SK-N-SH treated with all-trans-retinoic acid at 6 μM for 48 hours (cell line): ENCODE data around the gene MIS18A.

Experiments
- ATAC-seq: fragments of 200-7000 bp; cut with Tn5 transposase; 3 replicates; pipeline ENCODE4 v1.9.1; 2020; ENCODE audit warnings: mild to moderate bottlenecking, moderate library complexity
- ARNTL ChIP-seq: fragments of 450-650 bp; formaldehyde crosslinking; IDR thresholded peaks from 2 replicates; pipeline ENCODE4 v1.5.0; 2020; ENCODE audit warnings: low read depth, mild to moderate bottlenecking, moderate library complexity, borderline replicate concordance
- BACH2 ChIP-seq: fragments of 250-450 bp; sonication (Bioruptor Pico); IDR thresholded peaks from 2 replicates; pipeline ENCODE4 v1.9.0; 2021; ENCODE audit warnings: mild to moderate bottlenecking, borderline replicate concordance
- CREB5 ChIP-seq: fragments of 250-450 bp; sonication (Bioruptor Pico); IDR thresholded peaks from 2 replicates; pipeline ENCODE4 v1.5.1; 2020; ENCODE audit warnings: low read depth, mild to moderate bottlenecking, moderate library complexity
- CSRNP3 ChIP-seq: fragments of 250-450 bp; sonication (Bioruptor Pico); IDR thresholded peaks from 2 replicates; pipeline ENCODE4 v1.5.1; 2021; ENCODE audit warnings: mild to moderate bottlenecking, moderate library complexity
- ESRRG ChIP-seq: fragments of 250-450 bp; sonication (Bioruptor Pico); IDR thresholded peaks from 2 replicates; pipeline ENCODE4 v1.6.1; 2021; ENCODE audit warnings: mild to moderate bottlenecking
- GLIS3 ChIP-seq: fragments of 250-450 bp; sonication (Bioruptor Pico); IDR thresholded peaks from 2 replicates; pipeline ENCODE4 v1.5.0; 2020; ENCODE audit warnings: mild to moderate bottlenecking, moderate library complexity
- PATZ1 ChIP-seq: fragments of 250-450 bp; sonication (Bioruptor Pico); IDR thresholded peaks from 2 replicates; pipeline ENCODE4 v1.8.0; 2020; ENCODE audit warnings: mild to moderate bottlenecking, moderate library complexity, borderline replicate concordance
- POU6F1 ChIP-seq: fragments of 250-450 bp; sonication (Bioruptor Pico); IDR thresholded peaks from 2 replicates; pipeline ENCODE4 v1.8.0; 2021; ENCODE audit warnings: low read depth, mild to moderate bottlenecking, moderate library complexity, borderline replicate concordance
- PPARA ChIP-seq: fragments of 250-450 bp; sonication (Bioruptor Pico); IDR thresholded peaks from 2 replicates; pipeline ENCODE4 v1.5.0; 2020; ENCODE audit warnings: mild to moderate bottlenecking, borderline replicate concordance
- RARB ChIP-seq: fragments of 250-450 bp; sonication (Bioruptor Pico); IDR thresholded peaks from 2 replicates; pipeline ENCODE4 v1.8.0; 2021; ENCODE audit warnings: mild to moderate bottlenecking, moderate library complexity
- TOX ChIP-seq: fragments of 250-450 bp; sonication (Bioruptor Pico); IDR thresholded peaks from 2 replicates; pipeline ENCODE4 v1.8.0; 2021; ENCODE audit warnings: mild to moderate bottlenecking, moderate library complexity, borderline replicate concordance
- TSHZ2 ChIP-seq: fragments of 250-450 bp; sonication (Bioruptor Pico); IDR thresholded peaks from 2 replicates; pipeline ENCODE4 v1.5.0; 2020; ENCODE audit warnings: mild to moderate bottlenecking, moderate library complexity
- ZC3H10 ChIP-seq: fragments of 250-450 bp; sonication (Bioruptor Pico); IDR thresholded peaks from 2 replicates; pipeline ENCODE4 v1.5.1; 2021; ENCODE audit warnings: mild to moderate bottlenecking, moderate library complexity
- ZFP3 ChIP-seq: fragments of 250-450 bp; sonication (Bioruptor Pico); IDR thresholded peaks from 2 replicates; pipeline ENCODE4 v1.5.0; 2020; ENCODE audit warnings: mild to moderate bottlenecking, moderate library complexity
- ZFP30 ChIP-seq: fragments of 450-650 bp; formaldehyde crosslinking; IDR thresholded peaks from 2 replicates; pipeline ENCODE4 v1.5.0; 2022; ENCODE audit warnings: mild to moderate bottlenecking, moderate library complexity
- ZNF565 ChIP-seq: fragments of 450-650 bp; formaldehyde crosslinking; conservative IDR thresholded peaks from 2 replicates; pipeline ENCODE4 v1.5.0; 2020; ENCODE audit warnings: low read depth, mild to moderate bottlenecking, moderate library complexity
- ZNF8 ChIP-seq: fragments of 450-650 bp; formaldehyde crosslinking; IDR thresholded peaks from 2 replicates; pipeline ENCODE4 v1.5.0; 2020; ENCODE audit warnings: mild to moderate bottlenecking, moderate library complexity

MIS18A gene

GRCh38 chr21:32301596-32301995 is 22.7 kb upstream of the MIS18A start:
- ATAC-seq, result no peak
- TF ChIP-seq BACH2 (no peak), CSRNP3 (CRISPR knock-in tag) (no peak), ZNF565 (CRISPR knock-in tag) (no peak), ZFP3 (CRISPR knock-in tag) (no peak), TSHZ2 (CRISPR knock-in tag) (no peak), ESRRG (CRISPR knock-in tag) (no peak), ZFP30 (CRISPR knock-in tag) (no peak), ARNTL (CRISPR knock-in tag) (no peak), GLIS3 (CRISPR knock-in tag) (no peak), RARB (no peak), ZNF8 (no peak), PATZ1 (CRISPR knock-in tag) (no peak), TOX (CRISPR knock-in tag) (no peak)
- TF ChIP-seq, all 23 proteins: peak for 0

GRCh38 chr21:32300117-32300681 is 21.4 kb upstream of the MIS18A start:
- no peak for ATAC-seq
- no peak for TF ChIP-seq ZC3H10 (CRISPR knock-in tag)
- TF ChIP-seq ZFP3 (CRISPR knock-in tag), result no peak
- TF ChIP-seq RARB, result no peak
- TF ChIP-seq ARNTL (CRISPR knock-in tag), result no peak

GRCh38 chr21:32299695-32300094 is 20.8 kb upstream of the MIS18A start:
- ATAC-seq, result no peak
- no peak for TF ChIP-seq ZNF565 (CRISPR knock-in tag)
- TF ChIP-seq PPARA (CRISPR knock-in tag), result no peak
- TF ChIP-seq CREB5 (CRISPR knock-in tag), result no peak

- no peak for ATAC-seq
- no peak for TF ChIP-seq PPARA (CRISPR knock-in tag)
- TF ChIP-seq POU6F1, result no peak
- TF ChIP-seq ZFP30 (CRISPR knock-in tag), result no peak
- TF ChIP-seq TSHZ2 (CRISPR knock-in tag), result no peak
- no peak for TF ChIP-seq PATZ1 (CRISPR knock-in tag)
- no peak for TF ChIP-seq GLIS3 (CRISPR knock-in tag)
- no peak for TF ChIP-seq ESRRG (CRISPR knock-in tag)
These were observed 19.8 kb upstream of the MIS18A start, which contains the start of gene MRAP for GRCh38 chr21:32298658-32299081. Gene MRAP (plus strand): TSS chr21:32298855. CDS start chr21:32298972, 117 bp downstream.
